SK-N-SH (cell line): ENCODE data around the gene UBTD2.

Experiments used
- CTCF ChIP-seq: fragments of 200-600 bp; sonication (generic); IDR thresholded peaks from 2 replicates; pipeline ENCODE4 v1.6.1; 2017; ENCODE audit warnings: antibody characterized with exemption, mild to moderate bottlenecking, moderate library complexity
- FOXJ3 ChIP-seq: sonication (generic); formaldehyde crosslinking; IDR thresholded peaks from 2 replicates; pipeline ENCODE4 v1.5.1; 2020; ENCODE audit warnings: mild to moderate bottlenecking, missing genetic modification reagents
- FOXM1 ChIP-seq: IDR thresholded peaks from 2 replicates; pipeline ENCODE4 v1.4.0; 2012; ENCODE audit warnings: low read depth, mild to moderate bottlenecking
- TCF12 ChIP-seq: IDR thresholded peaks from 2 replicates; pipeline ENCODE4 v1.4.0; 2012

- TF ChIP-seq CTCF: peak; percentile 80
- no peak for TF ChIP-seq FOXJ3 (CRISPR knock-in tag)
- peak; percentile 13; the same call in 1 of the 2 replicates for TF ChIP-seq TCF12
- no peak for TF ChIP-seq FOXM1
Measured at GRCh38 chr5:172188033-172188892, 95.3 kb downstream of the UBTD2 start, which contains the start of gene STK10.
